GM21717 (cell line): Measurements from ENCODE around the gene ISLR2.
A peak's percentile ranks its signal among the peaks of the same experiment; 100 is the strongest.
"Not testable (repeated sequence)": the region's sequence is repeated elsewhere in the genome, so short reads cannot be mapped to it uniquely, and the experiment has no call there.

ENCODE experiments used
- ATAC-seq: cut with Tn5 transposase; IDR thresholded peaks from one replicate; pipeline ENCODE4 v1.9.1; 2021; ENCODE audit warnings: mild to moderate bottlenecking, moderate library complexity; ENCODE audit not compliant: unreplicated experiment

Gene ISLR2

GRCh38 chr15:74156678-74157411 lies 26.5 kb downstream of the ISLR2 start:
- no peak for ATAC-seq

DNA sequence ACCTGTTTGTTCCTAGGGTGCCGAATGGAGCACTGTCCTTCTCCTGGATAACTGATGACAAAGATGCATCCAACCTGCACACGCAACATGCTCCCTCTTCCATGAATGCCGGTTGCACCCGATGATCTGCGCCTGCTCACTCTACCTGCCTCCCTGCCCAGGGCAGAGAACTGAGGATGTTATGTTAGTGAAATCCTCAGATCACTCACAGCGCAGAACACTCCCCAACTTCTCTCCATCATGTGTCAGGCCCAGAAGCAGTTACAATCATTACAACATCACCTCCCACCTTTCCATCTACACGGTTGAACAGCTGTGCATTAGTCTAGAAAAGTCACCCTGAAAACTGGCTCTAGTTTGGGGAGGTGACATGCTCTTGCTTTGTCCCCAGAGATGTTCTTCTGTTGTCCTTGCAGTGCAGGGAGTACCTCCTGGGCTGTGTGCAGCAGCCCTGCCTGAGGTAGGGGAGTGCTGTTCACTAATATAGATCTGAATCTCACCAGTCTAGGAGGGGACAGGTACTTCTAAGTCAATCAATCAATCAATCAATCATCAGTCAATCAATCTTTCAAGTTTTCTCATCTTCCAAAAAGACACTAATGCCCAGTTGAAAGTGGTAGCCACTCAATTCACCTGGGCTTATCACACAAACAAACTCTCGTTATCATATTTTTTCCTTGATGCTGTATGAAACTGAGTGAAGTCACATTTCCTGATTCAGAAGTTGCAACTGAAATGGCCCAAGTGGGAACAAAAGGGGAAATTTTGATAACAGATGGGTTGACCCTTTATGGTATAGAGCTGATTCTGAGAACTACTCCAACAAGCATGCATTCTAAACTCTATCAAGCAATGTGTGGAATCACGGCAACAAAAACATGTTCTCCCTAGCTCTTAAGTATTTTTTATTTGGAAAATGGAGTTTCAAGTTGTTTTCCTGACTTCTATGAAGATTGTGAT lies 27.8 kb downstream of the ISLR2 start:
- no peak for ATAC-seq

- ATAC-seq, result peak; percentile 80
Measured at GRCh38 chr15:74158855-74159650, 28.7 kb downstream of the ISLR2 start.

GRCh38 chr15:74159773-74160172 lies 29.4 kb downstream of the ISLR2 start:
- ATAC-seq, result no peak

GRCh38 chr15:74160390-74160789 lies 30.0 kb downstream of the ISLR2 start:
- not testable (repeated sequence) for ATAC-seq

GRCh38 chr15:74162195-74162536 lies 31.8 kb downstream of the ISLR2 start:
- not testable (repeated sequence) for ATAC-seq

DNA sequence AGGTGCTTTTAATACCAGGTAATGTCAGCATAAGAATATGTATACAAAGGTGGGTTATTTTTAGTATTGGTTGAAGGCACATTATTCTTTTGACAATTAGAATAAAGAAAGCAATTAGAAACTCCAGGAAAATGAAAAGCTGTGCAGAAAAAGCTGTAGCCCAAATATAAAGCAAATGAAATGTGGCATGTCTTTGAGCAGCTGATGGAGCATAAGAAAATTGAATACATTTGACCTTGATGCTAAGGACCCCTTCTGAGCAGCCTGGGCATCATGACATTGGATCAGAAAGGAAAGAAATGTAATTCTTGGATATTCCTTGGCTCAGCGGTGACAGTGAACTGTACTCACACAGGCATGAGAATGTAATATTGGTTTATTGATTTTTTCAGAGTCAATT lies 35.1 kb downstream of the ISLR2 start:
- ATAC-seq, result no peak

DNA sequence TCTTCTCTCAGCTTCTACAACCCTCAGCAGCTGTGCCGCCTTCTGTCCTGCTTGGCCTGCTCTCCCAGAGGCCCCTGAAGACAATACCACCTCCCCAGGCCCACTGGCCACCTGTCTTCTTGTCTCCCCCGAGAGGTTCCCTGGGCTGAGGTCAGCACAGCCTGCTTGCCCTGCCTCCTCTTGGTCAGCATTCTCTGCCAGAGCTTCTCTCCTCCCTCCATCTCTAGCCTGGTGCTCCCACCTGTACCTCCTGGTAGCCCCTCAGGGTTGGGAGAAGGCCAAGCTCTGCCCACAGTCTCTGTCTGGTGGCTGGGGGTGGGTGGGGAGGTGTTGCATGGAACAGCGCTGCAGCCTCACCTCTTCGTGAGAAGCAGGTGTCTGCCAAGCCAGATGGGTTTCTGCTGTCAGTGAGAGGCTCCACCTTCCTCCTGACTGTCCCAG lies 37.5 kb downstream of the ISLR2 start:
- ATAC-seq, result no peak

- ATAC-seq, result no peak
Measured at GRCh38 chr15:74168711-74169126, 38.3 kb downstream of the ISLR2 start.

GRCh38 chr15:74170071-74170844 lies 39.9 kb downstream of the ISLR2 start:
- ATAC-seq, result no peak

- no peak for ATAC-seq
Measured at GRCh38 chr15:74170875-74171578, 40.6 kb downstream of the ISLR2 start.

DNA sequence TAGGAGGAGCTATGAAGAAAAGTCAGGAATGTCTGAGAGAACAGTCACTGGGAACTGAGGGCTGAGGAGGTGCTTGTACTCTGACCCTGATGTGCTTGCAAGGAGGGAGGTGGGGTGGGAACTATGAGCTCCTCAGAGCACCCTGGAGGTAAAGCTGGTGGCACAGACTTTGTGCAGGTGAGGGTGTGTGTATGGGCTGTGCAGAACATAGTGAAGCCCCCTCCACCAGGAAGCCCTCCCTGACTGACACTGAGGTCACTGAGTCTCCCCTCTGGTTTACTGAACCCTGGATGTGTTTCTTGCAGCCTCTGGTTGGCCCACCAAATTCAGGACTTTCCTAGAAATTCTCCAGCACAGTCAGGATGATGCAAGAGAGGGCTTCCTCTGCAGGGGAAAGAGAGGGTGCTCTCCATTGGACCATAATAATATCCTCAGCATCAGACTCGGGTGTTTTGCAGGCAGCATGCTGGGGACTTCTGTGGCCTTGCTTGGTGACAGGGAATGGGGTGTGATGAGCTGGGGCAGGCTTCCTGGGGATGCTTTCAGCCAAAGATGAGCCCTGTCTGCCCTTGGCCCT lies 41.7 kb downstream of the ISLR2 start:
- no peak for ATAC-seq

GRCh38 chr15:74172701-74173379 lies 42.5 kb downstream of the ISLR2 start:
- ATAC-seq, result no peak

DNA sequence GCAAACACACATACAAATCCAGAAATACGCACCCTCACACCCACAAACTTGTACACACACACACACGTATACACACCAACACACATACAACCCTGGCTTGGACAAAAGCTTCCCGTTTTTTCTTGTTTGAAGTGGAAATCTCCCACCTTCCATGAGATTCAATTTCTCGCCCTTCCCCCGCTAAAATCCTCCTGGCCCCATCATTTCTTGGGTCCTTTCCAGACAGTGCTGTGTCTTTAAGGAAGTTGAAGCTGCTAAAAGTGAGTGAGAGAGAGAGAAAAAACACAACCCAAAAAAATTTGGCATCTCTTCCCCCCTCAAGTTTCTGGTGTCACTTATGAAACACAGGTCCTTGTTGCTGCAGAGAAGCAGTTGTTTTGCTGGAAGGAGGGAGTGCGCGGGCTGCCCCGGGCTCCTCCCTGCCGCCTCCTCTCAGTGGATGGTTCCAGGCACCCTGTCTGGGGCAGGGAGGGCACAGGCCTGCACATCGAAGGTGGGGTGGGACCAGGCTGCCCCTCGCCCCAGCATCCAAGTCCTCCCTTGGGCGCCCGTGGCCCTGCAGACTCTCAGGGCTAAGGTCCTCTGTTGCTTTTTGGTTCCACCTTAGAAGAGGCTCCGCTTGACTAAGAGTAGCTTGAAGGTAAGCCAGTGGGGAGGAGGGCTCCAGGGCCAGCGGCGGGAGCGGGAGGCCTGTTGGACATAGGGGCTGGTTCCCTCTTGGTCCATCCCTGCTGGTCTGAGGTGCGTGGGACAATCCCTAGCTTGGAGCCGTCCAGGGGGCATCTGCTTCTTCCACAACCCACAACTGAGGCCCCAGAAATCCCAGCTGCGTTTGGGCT lies 43.2 kb downstream of the ISLR2 start, which contains the start of gene ISLR:
Gene ISLR (plus strand): TSS at position 331 of the 839 bp plus-strand sequence. CDS start 1,149 bp downstream, outside the sequence.
- no peak for ATAC-seq

DNA sequence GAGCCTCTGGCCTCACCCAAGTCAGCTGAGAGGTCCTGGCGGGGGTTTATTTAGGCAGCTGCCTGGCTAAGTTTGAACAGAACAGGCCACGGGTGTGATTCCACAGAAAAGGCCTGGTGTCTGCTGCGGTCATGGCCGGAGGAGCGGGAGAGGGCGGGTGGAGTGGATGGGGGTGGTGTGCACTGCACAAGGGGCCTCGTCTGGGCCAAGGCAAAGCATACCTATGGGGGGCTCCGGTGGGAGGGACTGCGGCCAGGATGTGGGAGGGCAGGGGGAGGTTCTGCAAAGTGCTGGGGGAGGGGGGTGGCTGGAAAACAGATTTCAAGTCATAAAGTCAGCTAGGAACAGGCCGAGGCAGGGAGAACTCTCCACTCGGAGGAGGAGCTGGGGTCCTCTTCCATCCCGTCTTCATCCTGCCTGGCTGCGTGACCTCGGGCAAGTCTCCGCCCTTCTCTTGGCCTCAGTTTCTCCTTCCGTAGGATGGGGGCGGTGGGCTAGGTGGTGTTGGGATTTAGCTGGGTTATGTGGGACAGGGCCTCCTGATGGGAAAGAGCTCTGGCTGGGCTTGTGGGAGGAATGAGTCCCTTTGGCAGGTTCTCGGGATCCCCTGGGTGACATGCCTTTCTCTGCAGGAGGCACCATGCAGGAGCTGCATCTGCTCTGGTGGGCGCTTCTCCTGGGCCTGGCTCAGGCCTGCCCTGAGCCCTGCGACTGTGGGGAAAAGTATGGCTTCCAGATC lies 44.0 kb downstream of the ISLR2 start:
- no peak for ATAC-seq

- no peak for ATAC-seq
Measured at GRCh38 chr15:74174958-74175253, 44.5 kb downstream of the ISLR2 start.
